H1 (cell line): ENCODE data around the gene FPGS.

Source experiments
- CHD1 ChIP-seq: IDR thresholded peaks from 2 replicates; pipeline ENCODE4 v1.6.1; 2012; ENCODE audit warnings: low read depth, low read length, improper control_type of control experiment
- CREB1 ChIP-seq: IDR thresholded peaks from 2 replicates; pipeline ENCODE4 v1.6.1; 2012; ENCODE audit warnings: inconsistent platforms
- JUN ChIP-seq: IDR thresholded peaks from 2 replicates; pipeline ENCODE4 v1.6.1; 2011; ENCODE audit warnings: low read depth, mild to moderate bottlenecking, improper control_type of control experiment, low read length
- JUND ChIP-seq: IDR thresholded peaks from 2 replicates; pipeline ENCODE4 v1.6.1; 2011; ENCODE audit warnings: mild to moderate bottlenecking, improper control_type of control experiment, low read length
- PHF8 ChIP-seq: fragments of 200-600 bp; sonication (generic); conservative IDR thresholded peaks from 2 replicates; pipeline ENCODE4 v1.7.1; 2012; ENCODE audit warnings: low read depth, mild to moderate bottlenecking, inconsistent platforms, low read length, moderate library complexity
- POLR2A ChIP-seq, 2 experiments: IDR thresholded peaks; 1 replicate in 1 of 2; 2 replicates in 1 of 2; pipeline ENCODE4 v1.6.1; 2011; ENCODE audit warnings: low read depth in 2 of 2, low read length in 2 of 2, mild to moderate bottlenecking in 2 of 2; ENCODE audit errors: control extremely low read depth in 1 of 2
- POLR2AphosphoS5 ChIP-seq: IDR thresholded peaks from 2 replicates; pipeline ENCODE4 v1.6.1; 2011; ENCODE audit warnings: low read depth, low read length
- RBBP5 ChIP-seq: IDR thresholded peaks from 2 replicates; pipeline ENCODE4 v1.7.1; 2012; ENCODE audit warnings: low read depth, mild to moderate bottlenecking, inconsistent platforms, low read length, moderate library complexity, borderline replicate concordance
- RNF2 ChIP-seq: fragments of 200-900, 300-1000 bp; sonication (generic); IDR thresholded peaks from 2 replicates; pipeline ENCODE4 v1.7.1; 2016; ENCODE audit warnings: borderline replicate concordance, low read depth, mild to moderate bottlenecking, antibody characterized with exemption, low read length; ENCODE audit not compliant: poor library complexity, severe bottlenecking; ENCODE audit errors: missing control alignments
- TAF1 ChIP-seq: IDR thresholded peaks from 2 replicates; pipeline ENCODE4 v1.6.1; 2011; ENCODE audit warnings: mild to moderate bottlenecking, low read depth, low read length
- TBP ChIP-seq: IDR thresholded peaks from 2 replicates; pipeline ENCODE4 v1.6.1; 2011; ENCODE audit warnings: low read depth, low read length, improper control_type of control experiment
- ZNF274 ChIP-seq: IDR thresholded peaks from 2 replicates; pipeline ENCODE4 v1.7.0; 2012; ENCODE audit warnings: low read length, borderline replicate concordance; ENCODE audit errors: extremely low read depth
- TF ChIP-seq, protein P1 (sequence below), 3 experiments: IDR thresholded peaks; 1 replicate in 2 of 3; 2 replicates in 1 of 3; pipeline versions ENCODE4 v1.5.1 to v1.6.1; 2011; ENCODE audit warnings: low read length in 3 of 3, mild to moderate bottlenecking in 3 of 3, inconsistent platforms in 2 of 3, low read depth in 1 of 3, moderate library complexity in 1 of 3; ENCODE audit not compliant: insufficient read depth in 1 of 3; ENCODE audit errors: control extremely low read depth in 1 of 3

- no peak for TF ChIP-seq RBBP5
- TF ChIP-seq, protein P1, sequence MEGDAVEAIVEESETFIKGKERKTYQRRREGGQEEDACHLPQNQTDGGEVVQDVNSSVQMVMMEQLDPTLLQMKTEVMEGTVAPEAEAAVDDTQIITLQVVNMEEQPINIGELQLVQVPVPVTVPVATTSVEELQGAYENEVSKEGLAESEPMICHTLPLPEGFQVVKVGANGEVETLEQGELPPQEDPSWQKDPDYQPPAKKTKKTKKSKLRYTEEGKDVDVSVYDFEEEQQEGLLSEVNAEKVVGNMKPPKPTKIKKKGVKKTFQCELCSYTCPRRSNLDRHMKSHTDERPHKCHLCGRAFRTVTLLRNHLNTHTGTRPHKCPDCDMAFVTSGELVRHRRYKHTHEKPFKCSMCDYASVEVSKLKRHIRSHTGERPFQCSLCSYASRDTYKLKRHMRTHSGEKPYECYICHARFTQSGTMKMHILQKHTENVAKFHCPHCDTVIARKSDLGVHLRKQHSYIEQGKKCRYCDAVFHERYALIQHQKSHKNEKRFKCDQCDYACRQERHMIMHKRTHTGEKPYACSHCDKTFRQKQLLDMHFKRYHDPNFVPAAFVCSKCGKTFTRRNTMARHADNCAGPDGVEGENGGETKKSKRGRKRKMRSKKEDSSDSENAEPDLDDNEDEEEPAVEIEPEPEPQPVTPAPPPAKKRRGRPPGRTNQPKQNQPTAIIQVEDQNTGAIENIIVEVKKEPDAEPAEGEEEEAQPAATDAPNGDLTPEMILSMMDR (IDR thresholded peaks at IDR 0.05; ENCODE audit: control extremely low read depth in 1 of 3, insufficient read depth in 1 of 3, low read depth in 1 of 3, low read length in 3 of 3), result no peak
- no peak for TF ChIP-seq POLR2AphosphoS5
- no peak for TF ChIP-seq POLR2A (IDR thresholded peaks at IDR 0.05; ENCODE audit: control extremely low read depth in 1 of 2, low read depth in 2 of 2, low read length in 2 of 2)
- TF ChIP-seq PHF8, result no peak
- TF ChIP-seq JUND, result no peak
- TF ChIP-seq CHD1, result no peak
- no peak for TF ChIP-seq TBP
- TF ChIP-seq CREB1, result no peak
- no peak for TF ChIP-seq TAF1
- TF ChIP-seq RNF2, result no peak
- TF ChIP-seq ZNF274, result no peak
- no peak for TF ChIP-seq JUN
Measured at GRCh38 chr9:127852829-127853228, 50.1 kb downstream of the FPGS start.
